Neural cell (in vitro differentiated cells): ENCODE results near the gene GNAL.
"Not testable (repeated sequence)": the region's sequence is repeated elsewhere in the genome, so short reads cannot be mapped to it uniquely, and the experiment has no call there.

ENCODE experiments used
- EP300 ChIP-seq: fragments of 450-650 bp; conservative IDR thresholded peaks from 2 replicates; pipeline ENCODE4 v1.6.1; 2014; ENCODE audit warnings: antibody characterized with exemption, mild to moderate bottlenecking, moderate library complexity; ENCODE audit not compliant: poor library complexity, severe bottlenecking
- TAF1 ChIP-seq: IDR thresholded peaks from 2 replicates; pipeline ENCODE4 v1.6.1; 2012; ENCODE audit warnings: low read depth

- not testable (repeated sequence) for TF ChIP-seq TAF1, EP300
Observed at GRCh38 chr18:11647310-11647709, 41.8 kb upstream of the GNAL start.
